ENCODE data around the gene CFAP100.

Gene CFAP100

DNA sequence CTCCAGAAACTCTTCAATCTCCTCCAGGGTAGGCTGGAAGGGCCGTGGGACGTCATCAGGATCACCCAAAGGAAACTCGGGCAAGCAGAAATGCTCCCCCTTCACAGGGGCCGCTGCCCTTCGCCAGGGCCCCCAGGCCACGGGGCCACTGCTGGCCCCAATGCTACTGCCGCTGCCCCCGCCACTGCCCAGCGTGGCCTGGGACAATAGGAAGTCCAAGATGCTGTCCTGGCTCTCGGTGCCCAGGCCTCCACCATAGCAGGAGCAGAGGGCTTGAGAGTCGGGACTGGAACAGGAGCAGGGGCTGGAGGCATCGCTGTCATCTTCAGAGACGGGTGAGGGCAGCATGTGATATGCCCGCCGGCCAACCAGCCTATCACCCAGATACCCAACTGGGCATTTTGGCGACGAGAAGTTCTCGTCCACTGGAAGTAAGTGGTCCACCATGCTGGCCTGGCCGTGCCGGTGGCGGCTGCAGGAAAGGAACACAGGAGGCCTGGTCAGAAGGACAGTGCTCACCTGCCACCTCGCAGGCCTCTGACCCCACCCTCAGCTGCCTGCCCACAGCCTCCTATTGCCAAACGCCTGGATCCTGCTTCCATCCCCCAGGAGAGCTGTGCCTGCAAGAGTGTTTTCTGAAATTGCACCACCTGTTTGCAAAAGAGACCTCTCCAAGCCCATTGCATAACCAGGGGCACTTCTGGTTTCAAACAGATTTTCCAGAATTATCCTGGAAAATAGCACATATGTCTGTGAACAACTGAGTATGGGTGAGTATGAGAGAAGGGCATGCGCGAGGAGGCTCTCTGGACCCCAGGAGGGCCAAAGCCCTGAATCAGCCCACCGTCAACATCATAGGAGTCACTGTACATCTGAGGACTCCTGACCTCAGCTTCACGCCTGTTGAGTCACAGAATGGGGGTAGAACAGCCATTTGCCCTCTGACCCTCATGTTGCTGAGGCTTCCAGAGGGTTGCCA is 41.9 kb upstream of the CFAP100 start:
- H3K4me3 ChIP-seq (ENCODE audit: low read length), result no peak overlapping the region
- H3K9me3 ChIP-seq (ENCODE audit: insufficient read depth, low read length), result no peaks in the 10 kb centered on the region
- H2AFZ ChIP-seq (ENCODE audit: low read depth, low read length), result no peak overlapping the region
- no peaks in the 10 kb centered on the region for H3K4me1 ChIP-seq (ENCODE audit: low read length)
- H3K27me3 ChIP-seq (ENCODE audit: low read depth, low read length), result no peaks in the 10 kb centered on the region
- TF ChIP-seq CTCF (IDR thresholded peaks at IDR 0.05; ENCODE audit: low read depth, low read length) (no peak), EZH2phosphoT487 (IDR thresholded peaks at IDR 0.05; ENCODE audit: low read depth) (no peak)
- H3K9ac ChIP-seq (ENCODE audit: low read length), result no peak overlapping the region
- H3K27ac ChIP-seq (ENCODE audit: low read length), result no peak overlapping the region
- H4K20me1 ChIP-seq (ENCODE audit: insufficient read depth, low read length), result no peaks in the 10 kb centered on the region
- H3K36me3 ChIP-seq (replicated peaks; ENCODE audit: low read depth, low read length), result no peaks in the 10 kb centered on the region
- H3K4me2 ChIP-seq (ENCODE audit: low read length), result no peak overlapping the region
- no peaks in the 10 kb centered on the region for H3K79me2 ChIP-seq (ENCODE audit: low read length)

DNA sequence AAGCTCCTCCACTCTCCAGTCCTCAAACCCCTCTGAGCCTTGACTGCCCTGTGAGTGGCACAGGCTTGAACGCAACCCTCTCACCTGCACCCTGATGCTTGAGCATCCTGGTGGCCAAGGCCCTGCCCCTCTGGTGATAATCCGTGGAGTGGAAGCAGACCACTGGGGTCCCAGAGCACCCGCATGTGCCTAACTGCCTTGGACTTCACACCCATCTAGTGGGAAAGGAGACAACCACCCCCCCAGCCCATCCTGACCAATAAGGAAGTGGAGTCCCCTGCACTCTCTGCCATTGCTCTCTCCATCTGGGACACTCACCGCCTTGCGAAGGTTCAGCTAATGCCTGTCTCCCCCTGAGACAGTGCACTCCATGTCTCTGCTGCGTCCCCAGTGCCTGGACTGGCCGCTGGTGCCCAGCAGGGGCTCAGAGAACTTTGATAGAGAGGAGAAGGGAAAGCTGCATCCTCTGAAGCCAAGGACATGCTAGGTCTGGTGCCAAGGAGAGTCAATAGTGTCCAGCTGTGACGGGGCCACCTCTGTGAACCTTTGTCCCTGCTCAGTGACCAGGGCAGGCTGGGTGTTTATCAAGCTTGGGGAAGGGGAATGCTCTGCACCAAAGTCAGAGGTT is 40.9 kb upstream of the CFAP100 start:
- no peaks in the 10 kb centered on the region for H3K9me3 ChIP-seq (ENCODE audit: insufficient read depth, low read length)
- no peaks in the 10 kb centered on the region for H3K36me3 ChIP-seq (replicated peaks; ENCODE audit: low read depth, low read length)
- H3K79me2 ChIP-seq (ENCODE audit: low read length), result no peaks in the 10 kb centered on the region
- H4K20me1 ChIP-seq (ENCODE audit: insufficient read depth, low read length), result no peaks in the 10 kb centered on the region
- no peak overlapping the region for H3K4me2 ChIP-seq (ENCODE audit: low read length)
- no peak overlapping the region for H3K9ac ChIP-seq (ENCODE audit: low read length)
- no peak overlapping the region for H3K27ac ChIP-seq (ENCODE audit: low read length)
- no peak overlapping the region for H3K4me3 ChIP-seq (ENCODE audit: low read length)
- H3K27me3 ChIP-seq (ENCODE audit: low read depth, low read length), result no peaks in the 10 kb centered on the region
- no peak overlapping the region for H2AFZ ChIP-seq (ENCODE audit: low read depth, low read length)
- no peaks in the 10 kb centered on the region for H3K4me1 ChIP-seq (ENCODE audit: low read length)
- TF ChIP-seq EZH2phosphoT487 (IDR thresholded peaks at IDR 0.05; ENCODE audit: low read depth) (no peak), CTCF (IDR thresholded peaks at IDR 0.05; ENCODE audit: low read depth, low read length) (no peak)

DNA sequence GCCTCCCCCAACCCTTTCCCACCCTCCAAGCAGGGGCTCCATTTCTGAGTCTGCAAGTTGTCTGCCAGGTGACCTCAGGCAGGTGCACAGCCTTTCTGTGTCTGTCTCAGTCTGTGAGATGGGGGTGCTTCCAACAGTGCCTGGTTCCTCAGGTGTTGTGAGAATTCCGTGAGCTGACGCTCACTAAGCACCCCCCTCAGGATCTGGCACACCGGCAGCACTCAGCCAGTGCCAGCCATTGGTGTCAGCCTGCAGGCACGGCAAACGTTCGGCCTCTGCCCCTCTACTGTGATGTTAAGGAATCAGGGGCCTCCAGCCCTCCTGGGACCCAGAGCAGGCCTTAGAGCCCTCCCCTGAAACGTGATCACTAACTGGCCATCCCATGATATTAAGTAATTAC is 39.9 kb upstream of the CFAP100 start:
- no peak overlapping the region for H3K4me2 ChIP-seq (ENCODE audit: low read length)
- H3K4me3 ChIP-seq (ENCODE audit: low read length), result no peak overlapping the region
- 0 out of 2 replicates have a peak, but pooled peaks cover 7% of the 10 kb centered on the region for H3K27me3 ChIP-seq (ENCODE audit: low read depth, low read length)
- H3K9me3 ChIP-seq (ENCODE audit: insufficient read depth, low read length), result no peaks in the 10 kb centered on the region
- TF ChIP-seq CTCF (IDR thresholded peaks at IDR 0.05; ENCODE audit: low read depth, low read length) (no peak), EZH2phosphoT487 (IDR thresholded peaks at IDR 0.05; ENCODE audit: low read depth) (no peak)
- H3K79me2 ChIP-seq (ENCODE audit: low read length), result no peaks in the 10 kb centered on the region
- no peaks in the 10 kb centered on the region for H4K20me1 ChIP-seq (ENCODE audit: insufficient read depth, low read length)
- H3K9ac ChIP-seq (ENCODE audit: low read length), result no peak overlapping the region
- H3K27ac ChIP-seq (ENCODE audit: low read length), result no peak overlapping the region
- H3K36me3 ChIP-seq (replicated peaks; ENCODE audit: low read depth, low read length), result no peaks in the 10 kb centered on the region
- H2AFZ ChIP-seq (ENCODE audit: low read depth, low read length), result no peak overlapping the region
- H3K4me1 ChIP-seq (ENCODE audit: low read length), result no peaks in the 10 kb centered on the region

- H3K4me2 ChIP-seq (ENCODE audit: low read length), result no peak overlapping the region
- H3K79me2 ChIP-seq (ENCODE audit: low read length), result no peaks in the 10 kb centered on the region
- H2AFZ ChIP-seq (ENCODE audit: low read depth, low read length), result no peak overlapping the region
- no peak overlapping the region for H3K9ac ChIP-seq (ENCODE audit: low read length)
- H3K36me3 ChIP-seq (replicated peaks; ENCODE audit: low read depth, low read length), result no peaks in the 10 kb centered on the region
- H3K27me3 ChIP-seq (ENCODE audit: low read depth, low read length), result 0 out of 2 replicates have a peak, but pooled peaks cover 7% of the 10 kb centered on the region
- H3K27ac ChIP-seq (ENCODE audit: low read length), result no peak overlapping the region
- H3K4me1 ChIP-seq (ENCODE audit: low read length), result no peaks in the 10 kb centered on the region
- H3K4me3 ChIP-seq (ENCODE audit: low read length), result no peak overlapping the region
- H4K20me1 ChIP-seq (ENCODE audit: insufficient read depth, low read length), result no peaks in the 10 kb centered on the region
- no peaks in the 10 kb centered on the region for H3K9me3 ChIP-seq (ENCODE audit: insufficient read depth, low read length)
- no peak for TF ChIP-seq CTCF (IDR thresholded peaks at IDR 0.05; ENCODE audit: low read depth, low read length)
- TF ChIP-seq EZH2phosphoT487 (IDR thresholded peaks at IDR 0.05; ENCODE audit: low read depth), result no peak
Measured at GRCh38 chr3:126355251-126355650, 39.5 kb upstream of the CFAP100 start.
